ENCODE measurements around the gene MBOAT7. TPM values are rescaled to one million over a fixed set of nuclear protein-coding genes. Genes with fewer than 3 reads are reported as not detected.
A peak's percentile ranks its signal among the peaks of the same experiment; 100 is the strongest.
"Not testable (repeated sequence)": the region's sequence is repeated elsewhere in the genome, so short reads cannot be mapped to it uniquely, and the experiment has no call there.

The MBOAT7 gene
- total RNA-seq, 2 experiments from 2014 or later = 56.9 to 58.8 TPM

DNA sequence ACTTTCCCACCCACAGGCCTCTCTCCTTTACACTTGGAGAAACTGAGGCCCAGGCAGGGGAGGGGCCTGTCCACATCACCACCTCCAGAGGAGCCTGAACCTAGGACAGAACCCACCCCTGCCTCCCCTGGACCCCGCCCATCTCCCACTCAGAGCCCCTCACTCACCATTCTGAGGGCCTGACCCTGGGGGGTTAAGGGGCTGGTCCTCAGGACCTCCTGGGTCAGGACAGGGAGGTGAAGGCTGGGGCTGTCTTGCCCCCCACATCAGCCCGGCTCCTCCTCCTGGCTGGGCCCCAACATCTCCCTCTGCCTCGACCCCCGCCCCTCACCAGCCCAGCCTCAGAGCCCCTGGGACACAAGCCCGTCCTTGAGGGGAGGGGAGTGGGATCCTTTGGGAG lies 30.3 kb upstream of the MBOAT7 start:
- H3K27ac Mint-ChIP-seq; H3K36me3 Mint-ChIP-seq (ENCODE audit: low read depth); CTCF ChIA-PET; ATAC-seq; H3K27me3 Mint-ChIP-seq (ENCODE audit: low read depth); H3K9me3 Mint-ChIP-seq (ENCODE audit: insufficient read depth); DNase-seq; POLR2A ChIA-PET; H3K4me3 Mint-ChIP-seq: not testable (repeated sequence)
- peaks cover 12% of the 10 kb centered on the region for H3K4me1 Mint-ChIP-seq (ENCODE audit: low read depth)

DNA sequence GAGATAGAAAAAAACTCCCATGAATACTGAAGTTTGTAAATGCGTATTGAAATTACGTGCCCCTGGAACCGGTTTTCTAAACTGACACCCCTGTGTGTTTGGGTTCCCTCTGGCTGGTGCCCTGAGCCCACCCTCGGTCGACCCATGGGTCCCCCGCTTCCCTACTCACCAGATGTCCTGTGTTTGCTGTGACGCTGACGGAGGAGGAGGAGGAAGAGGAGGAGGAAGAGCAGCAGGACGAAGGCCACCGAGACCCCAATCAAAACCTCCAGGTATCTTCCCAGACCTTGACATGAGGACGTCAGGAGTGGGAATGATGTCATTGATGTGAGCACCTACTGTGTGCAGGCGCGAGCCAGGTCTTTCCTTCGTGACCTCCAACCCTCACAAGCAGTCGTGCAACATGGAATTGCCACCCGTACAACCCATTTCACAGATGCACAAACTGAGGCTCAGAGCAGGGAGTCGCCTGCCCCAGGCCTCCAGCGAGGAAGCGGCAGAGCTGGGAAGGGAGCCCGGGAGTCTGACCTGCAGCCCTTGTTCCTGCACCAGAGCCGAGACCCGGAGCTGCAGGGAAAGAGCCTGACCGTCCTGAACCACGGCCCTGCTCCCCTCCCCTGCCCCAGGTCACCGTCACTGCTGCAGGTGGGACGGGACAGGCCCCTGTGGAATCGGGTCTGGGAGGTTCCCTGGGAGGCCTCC lies 29.7 kb upstream of the MBOAT7 start:
- H3K4me3 Mint-ChIP-seq = no peak overlapping the region
- H3K27me3 Mint-ChIP-seq (ENCODE audit: low read depth) = no peaks in the 10 kb centered on the region
- DNase-seq (no peak), ATAC-seq (no peak)
- no peaks in the 10 kb centered on the region for H3K9me3 Mint-ChIP-seq (ENCODE audit: insufficient read depth)
- peaks cover 12% of the 10 kb centered on the region for H3K4me1 Mint-ChIP-seq (ENCODE audit: low read depth)
- no peak overlapping the region for H3K27ac Mint-ChIP-seq
- ChIA-PET POLR2A (no interaction called here), CTCF (no interaction called here)
- H3K36me3 Mint-ChIP-seq (ENCODE audit: low read depth) = peaks cover 8% of the 10 kb centered on the region

DNA sequence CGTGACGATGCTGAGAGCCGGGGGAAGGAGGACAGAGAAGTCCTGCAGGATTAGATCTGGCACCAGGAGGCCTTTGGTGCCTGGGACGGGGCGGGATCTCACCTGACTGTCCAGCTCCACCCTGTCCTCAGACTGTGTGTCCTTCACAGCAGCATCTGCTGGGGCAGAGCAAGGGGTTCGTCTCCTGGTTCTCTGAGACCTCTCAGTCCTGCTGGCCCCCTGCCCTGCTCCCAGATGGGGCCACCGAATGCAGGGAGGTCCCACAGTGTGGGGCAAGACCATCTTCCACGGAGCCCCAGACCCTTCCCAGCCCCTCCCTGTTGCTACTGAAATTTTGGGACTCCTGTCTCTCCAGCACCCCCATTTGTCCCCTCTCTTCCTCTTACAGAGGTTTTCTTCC lies 28.9 kb upstream of the MBOAT7 start:
- ATAC-seq (no peak), DNase-seq (no peak)
- Mint-ChIP-seq H3K27me3 (ENCODE audit: low read depth) (no peaks in the 10 kb centered on the region), H3K4me3 (no peak overlapping the region), H3K36me3 (ENCODE audit: low read depth) (peaks cover 11% of the 10 kb centered on the region), H3K27ac (no peak overlapping the region), H3K4me1 (ENCODE audit: low read depth) (peaks cover 8% of the 10 kb centered on the region), H3K9me3 (ENCODE audit: insufficient read depth) (no peaks in the 10 kb centered on the region)
- ChIA-PET CTCF (no interaction called here), POLR2A (no interaction called here)

DNA sequence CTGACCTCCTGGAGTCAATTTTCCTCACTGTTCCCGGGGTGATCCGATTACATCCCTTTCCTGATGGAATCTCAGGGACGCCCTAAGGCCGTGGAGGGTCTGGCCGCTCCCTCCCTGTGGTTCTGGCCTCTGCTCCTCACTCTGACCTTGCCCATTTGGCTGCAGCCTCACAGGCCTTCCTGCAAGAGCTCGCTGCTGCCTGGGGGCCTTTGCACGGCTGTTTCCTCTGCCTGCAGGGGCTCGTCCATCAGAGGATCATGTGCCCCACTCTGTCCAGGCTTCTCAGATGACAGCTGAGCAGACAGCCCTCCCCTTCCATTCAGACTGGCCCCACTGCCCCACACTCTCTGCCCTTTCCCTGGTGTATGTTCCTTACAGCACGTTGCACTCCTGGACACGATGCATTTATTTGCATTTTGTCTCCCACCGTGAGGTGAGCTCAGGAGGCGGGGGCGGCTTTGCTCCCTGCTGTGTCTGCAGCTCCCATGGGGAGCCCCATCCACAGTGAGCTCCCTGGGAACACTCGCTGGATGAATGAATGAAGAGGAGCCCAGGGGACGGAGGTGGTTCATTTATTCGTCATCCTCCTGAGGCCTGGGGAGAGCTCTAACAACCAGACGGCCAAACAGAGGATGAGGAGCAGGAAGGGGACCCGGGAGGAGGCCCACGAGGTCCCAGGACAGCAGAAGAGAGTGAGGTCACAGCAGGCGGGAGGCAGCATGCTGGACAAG lies 28.3 kb upstream of the MBOAT7 start:
- H3K27ac Mint-ChIP-seq; H3K27me3 Mint-ChIP-seq (ENCODE audit: low read depth); CTCF ChIA-PET; POLR2A ChIA-PET; DNase-seq; ATAC-seq; H3K4me1 Mint-ChIP-seq (ENCODE audit: low read depth); H3K4me3 Mint-ChIP-seq; H3K9me3 Mint-ChIP-seq (ENCODE audit: insufficient read depth): not testable (repeated sequence)
- H3K36me3 Mint-ChIP-seq (ENCODE audit: low read depth) = peaks cover 16% of the 10 kb centered on the region

DNA sequence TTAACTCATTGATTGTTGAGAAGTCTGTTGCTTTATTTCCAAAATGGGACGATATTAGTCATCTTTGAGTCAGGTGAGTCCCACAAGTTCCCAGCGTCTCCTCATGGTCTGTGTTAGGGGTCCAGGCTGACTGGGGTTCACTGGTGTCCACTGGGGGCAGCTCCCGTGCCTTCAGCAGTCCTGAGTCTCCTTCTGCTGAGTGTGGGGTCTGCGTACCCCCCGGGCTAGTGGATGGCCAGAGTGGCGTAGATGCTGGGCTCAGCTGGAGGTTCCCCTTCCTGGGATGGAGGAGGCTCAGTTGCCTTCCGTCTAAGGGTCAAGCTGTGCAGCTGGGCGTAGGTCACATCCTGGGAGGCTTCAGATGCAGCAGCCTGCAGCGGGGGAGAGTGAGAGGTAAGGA lies 27.5 kb upstream of the MBOAT7 start:
- Mint-ChIP-seq H3K27me3 (ENCODE audit: low read depth) (no peaks in the 10 kb centered on the region), H3K27ac (no peak overlapping the region), H3K4me1 (ENCODE audit: low read depth) (peaks cover 3% of the 10 kb centered on the region), H3K9me3 (ENCODE audit: insufficient read depth) (no peaks in the 10 kb centered on the region), H3K4me3 (no peak overlapping the region), H3K36me3 (ENCODE audit: low read depth) (peaks cover 20% of the 10 kb centered on the region)
- DNase-seq (no peak), ATAC-seq (no peak)
- ChIA-PET POLR2A (no interaction called here), CTCF (no interaction called here)

DNA sequence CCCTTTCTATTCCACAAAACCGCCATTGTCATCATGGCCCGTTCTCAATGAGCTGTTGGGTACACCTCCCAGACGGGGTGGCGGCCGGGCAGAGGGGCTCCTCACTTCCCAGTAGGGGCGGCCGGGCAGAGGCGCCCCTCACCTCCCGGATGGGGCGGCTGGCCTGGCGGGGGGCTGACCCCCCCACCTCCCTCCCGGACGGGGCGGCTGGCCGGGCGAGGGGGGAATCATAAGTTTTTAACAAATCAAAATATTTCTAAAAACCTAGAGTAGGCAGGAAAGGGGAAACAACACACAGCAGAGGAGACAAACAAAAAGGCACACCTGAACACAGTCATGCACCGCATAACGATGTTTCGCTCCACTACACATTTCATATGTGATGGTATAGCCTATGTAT lies 25.4 kb upstream of the MBOAT7 start:
- H3K36me3 Mint-ChIP-seq (ENCODE audit: low read depth) = peaks cover 34% of the 10 kb centered on the region
- H3K27me3 Mint-ChIP-seq (ENCODE audit: low read depth); H3K9me3 Mint-ChIP-seq (ENCODE audit: insufficient read depth); CTCF ChIA-PET; H3K27ac Mint-ChIP-seq; POLR2A ChIA-PET; H3K4me3 Mint-ChIP-seq; DNase-seq; ATAC-seq: not testable (repeated sequence)
- peaks cover 21% of the 10 kb centered on the region for H3K4me1 Mint-ChIP-seq (ENCODE audit: low read depth)

DNA sequence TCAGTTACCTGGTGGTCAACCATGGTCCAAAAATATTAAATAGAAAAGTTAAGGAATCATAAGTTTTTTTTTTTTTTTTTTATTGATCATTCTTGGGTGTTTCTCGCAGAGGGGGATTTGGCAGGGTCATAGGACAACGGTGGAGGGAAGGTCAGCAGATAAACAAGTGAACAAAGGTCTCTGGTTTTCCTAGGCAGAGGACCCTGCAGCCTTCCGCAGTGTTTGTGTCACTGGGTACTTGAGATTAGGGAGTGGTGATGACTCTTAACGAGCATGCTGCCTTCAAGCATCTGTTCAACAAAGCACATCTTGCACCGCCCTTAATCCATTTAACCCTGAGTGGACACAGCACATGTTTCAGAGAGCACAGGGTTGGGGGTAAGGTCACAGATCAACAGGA lies 24.8 kb upstream of the MBOAT7 start:
- ATAC-seq; CTCF ChIA-PET; H3K27ac Mint-ChIP-seq; H3K27me3 Mint-ChIP-seq (ENCODE audit: low read depth); H3K9me3 Mint-ChIP-seq (ENCODE audit: insufficient read depth); DNase-seq; H3K4me3 Mint-ChIP-seq: not testable (repeated sequence)
- Mint-ChIP-seq H3K4me1 (ENCODE audit: low read depth) (peaks cover 26% of the 10 kb centered on the region), H3K36me3 (ENCODE audit: low read depth) (peaks cover 34% of the 10 kb centered on the region)
- POLR2A ChIA-PET = interaction anchor here (1.4 kb wide), 1 partner anchor 13 kb away, joined by 3 read pairs; no protein-coding TSS in a partner anchor

DNA sequence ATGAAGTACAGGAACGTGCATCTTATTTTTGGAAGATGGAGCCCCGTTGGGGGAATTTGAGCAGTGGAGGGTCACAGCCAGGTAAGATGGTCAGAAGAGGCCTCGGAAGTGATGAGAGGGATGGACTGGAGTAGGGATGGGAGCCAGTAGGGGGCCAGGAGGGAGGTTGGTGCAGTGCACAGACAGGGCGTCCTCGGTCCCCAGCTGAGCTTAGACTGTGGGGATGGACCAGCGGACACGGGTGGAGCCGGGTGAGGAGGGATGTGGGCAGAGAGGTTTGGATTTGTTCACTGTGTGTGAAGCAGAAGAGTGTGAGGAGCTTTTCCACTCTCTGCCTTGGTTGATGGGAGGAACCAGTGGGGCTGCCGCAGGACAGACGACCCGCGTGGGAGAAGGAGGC lies 21.9 kb upstream of the MBOAT7 start:
- CTCF ChIA-PET = interaction anchor here (1.0 to 1.9 kb wide), 4 partner anchors 20 to 179 kb away, joined by 3 to 9 read pairs (median 5); partner anchors contain the start of genes MBOAT7 and TSEN34
- peak overlapping the region; percentile 82 for H3K27ac Mint-ChIP-seq
- peak; percentile 1 for ATAC-seq
- H3K9me3 Mint-ChIP-seq (ENCODE audit: insufficient read depth) = no peaks in the 10 kb centered on the region
- no peaks in the 10 kb centered on the region for H3K27me3 Mint-ChIP-seq (ENCODE audit: low read depth)
- no peak for DNase-seq
- POLR2A ChIA-PET = interaction anchor here (2.2 to 3.6 kb wide), 2 partner anchors 11 to 22 kb away, joined by 8 to 41 read pairs; partner anchors contain the start of genes MBOAT7 and RPS9
- H3K4me1 Mint-ChIP-seq (ENCODE audit: low read depth) = peaks cover 56% of the 10 kb centered on the region
- peaks cover 57% of the 10 kb centered on the region for H3K36me3 Mint-ChIP-seq (ENCODE audit: low read depth)
- H3K4me3 Mint-ChIP-seq = peak overlapping the region; percentile 2

DNA sequence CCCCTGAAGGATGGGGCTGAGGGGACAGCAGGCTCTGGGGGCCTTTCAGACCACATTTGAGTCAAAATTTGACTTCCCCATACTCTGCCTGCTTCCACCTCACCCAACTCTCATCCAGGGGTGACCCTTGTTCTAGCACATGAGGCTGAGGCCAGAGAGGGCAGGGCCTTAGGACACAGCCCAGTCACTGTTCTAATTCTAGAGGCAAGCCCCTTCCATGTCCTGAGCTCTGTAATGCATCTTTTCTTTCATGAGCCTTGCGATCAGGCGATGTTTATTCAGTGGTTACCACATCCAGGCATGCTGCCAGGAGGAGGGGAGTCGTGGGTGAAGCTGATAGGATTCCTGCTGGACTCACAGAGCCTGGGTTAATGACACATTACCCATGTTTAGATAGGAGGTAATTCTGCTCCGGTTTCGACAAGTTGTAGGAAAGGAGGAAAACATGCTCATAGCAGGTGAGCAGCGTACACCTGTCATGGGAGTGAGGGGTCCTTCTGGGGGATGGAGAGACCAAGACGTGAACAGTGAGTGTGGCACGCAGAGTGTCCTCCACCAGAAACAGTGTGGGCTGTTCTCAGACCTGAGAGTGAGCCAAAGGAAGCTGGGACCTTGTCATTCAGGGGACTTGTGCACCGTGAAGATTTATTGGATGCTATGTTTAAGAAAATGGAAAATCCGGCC lies 20.6 kb upstream of the MBOAT7 start:
- Mint-ChIP-seq H3K4me3 (peak overlapping the region; percentile 30), H3K4me1 (ENCODE audit: low read depth) (peaks cover 69% of the 10 kb centered on the region), H3K27ac (peak overlapping the region; percentile 82), H3K36me3 (ENCODE audit: low read depth) (peaks cover 70% of the 10 kb centered on the region), H3K27me3 (ENCODE audit: low read depth) (no peaks in the 10 kb centered on the region), H3K9me3 (ENCODE audit: insufficient read depth) (no peaks in the 10 kb centered on the region)
- CTCF ChIA-PET = interaction anchor here (0.7 to 1.9 kb wide), 5 partner anchors 9 to 180 kb away, joined by 3 to 9 read pairs (median 5); partner anchors contain the start of genes MBOAT7 and RPS9
- ATAC-seq = peak; percentile 5
- POLR2A ChIA-PET = interaction anchor here (2.2 to 3.6 kb wide), 2 partner anchors 9 to 21 kb away, joined by 8 to 41 read pairs; partner anchors contain the start of genes MBOAT7 and RPS9
- peak; percentile 36 for DNase-seq

DNA sequence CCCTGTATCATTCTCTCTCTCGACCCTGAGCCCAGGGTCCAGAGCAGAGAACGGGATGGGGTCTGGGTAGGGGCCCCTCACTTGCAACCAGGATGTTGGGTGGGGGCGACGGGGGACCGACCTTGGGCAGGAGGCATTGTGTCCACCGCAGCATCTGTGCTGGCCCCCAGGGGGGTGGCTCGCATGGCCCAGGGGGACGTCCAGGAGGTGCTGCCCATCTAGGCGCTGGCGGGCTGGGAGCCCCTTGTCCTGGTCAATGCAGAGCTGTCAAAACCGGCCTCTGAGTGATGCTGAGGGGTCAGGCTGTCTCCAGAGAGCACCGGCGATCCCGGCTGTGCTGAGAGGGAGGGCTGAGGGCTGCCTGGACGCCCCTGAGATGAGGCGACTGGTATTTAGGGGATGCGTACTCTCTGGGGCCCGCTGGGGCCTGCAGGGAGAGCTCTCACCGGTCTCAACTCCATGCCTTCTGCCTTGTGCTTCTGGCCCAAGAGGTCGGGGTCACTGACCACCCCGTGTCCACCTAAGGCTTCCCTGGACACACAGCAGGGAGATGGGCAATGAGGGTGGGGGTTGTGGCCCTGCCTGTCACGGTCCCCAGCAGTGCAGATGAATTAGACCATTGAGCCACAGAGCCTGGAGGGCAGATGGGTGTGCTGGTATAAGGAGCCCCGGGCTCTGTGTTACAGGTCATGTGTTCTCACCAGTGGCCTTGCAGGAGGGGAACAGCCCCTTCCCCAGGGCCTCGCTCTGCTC lies 19.9 kb upstream of the MBOAT7 start:
- no peaks in the 10 kb centered on the region for H3K27me3 Mint-ChIP-seq (ENCODE audit: low read depth)
- peak overlapping the region; percentile 82 for H3K27ac Mint-ChIP-seq
- H3K4me3 Mint-ChIP-seq = no peak overlapping the region
- CTCF ChIA-PET = interaction anchor here (1.9 kb wide), 2 partner anchors 8 to 57 kb away, joined by 5 read pairs; partner anchors contain the start of gene RPS9
- no peaks in the 10 kb centered on the region for H3K9me3 Mint-ChIP-seq (ENCODE audit: insufficient read depth)
- peaks cover 76% of the 10 kb centered on the region for H3K4me1 Mint-ChIP-seq (ENCODE audit: low read depth)
- peak; percentile 10 for ATAC-seq
- H3K36me3 Mint-ChIP-seq (ENCODE audit: low read depth) = peaks cover 77% of the 10 kb centered on the region
- no peak for DNase-seq
- POLR2A ChIA-PET = interaction anchor here (2.2 to 3.6 kb wide), 2 partner anchors 9 to 20 kb away, joined by 8 to 41 read pairs; partner anchors contain the start of genes MBOAT7 and RPS9

DNA sequence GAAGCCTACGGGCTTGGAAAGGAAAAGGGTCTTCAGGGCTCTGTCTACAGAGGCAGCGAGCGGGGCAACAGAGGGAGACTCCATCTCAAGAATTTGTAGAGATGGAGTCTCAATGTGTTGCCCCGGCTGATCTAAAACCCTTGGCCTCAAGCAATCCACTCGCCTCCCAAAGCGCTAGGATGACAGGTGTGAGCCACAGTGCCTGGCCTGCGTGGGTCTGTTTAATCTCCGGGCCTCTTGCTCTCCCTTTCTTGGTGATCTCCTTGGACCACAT lies 19.3 kb upstream of the MBOAT7 start:
- H3K4me3 Mint-ChIP-seq = no peak overlapping the region
- H3K9me3 Mint-ChIP-seq (ENCODE audit: insufficient read depth) = no peaks in the 10 kb centered on the region
- no peak for DNase-seq
- H3K36me3 Mint-ChIP-seq (ENCODE audit: low read depth) = peaks cover 78% of the 10 kb centered on the region
- CTCF ChIA-PET = interaction anchor here (1.2 to 1.9 kb wide), 2 partner anchors 8 to 17 kb away, joined by 4 to 5 read pairs; partner anchors contain the start of genes RPS9 and TSEN34
- POLR2A ChIA-PET = interaction anchor here (3.6 kb wide), 1 partner anchor 8 kb away, joined by 41 read pairs; the partner anchor contains the start of gene RPS9
- H3K4me1 Mint-ChIP-seq (ENCODE audit: low read depth) = peaks cover 81% of the 10 kb centered on the region
- no peak for ATAC-seq
- peak overlapping the region; percentile 18 for H3K27ac Mint-ChIP-seq
- no peaks in the 10 kb centered on the region for H3K27me3 Mint-ChIP-seq (ENCODE audit: low read depth)

All from activated CD8-positive, alpha-beta T cell treated with anti-CD3 and anti-CD28 coated beads, Interleukin-2, amount 10 ng/mL, durations not matched to agents 7 days and 5 days (primary cell).